ENCODE data around the gene PPP1R12B.
"Not testable (repeated sequence)": the region's sequence is repeated elsewhere in the genome, so short reads cannot be mapped to it uniquely, and the experiment has no call there.

The PPP1R12B gene

DNA sequence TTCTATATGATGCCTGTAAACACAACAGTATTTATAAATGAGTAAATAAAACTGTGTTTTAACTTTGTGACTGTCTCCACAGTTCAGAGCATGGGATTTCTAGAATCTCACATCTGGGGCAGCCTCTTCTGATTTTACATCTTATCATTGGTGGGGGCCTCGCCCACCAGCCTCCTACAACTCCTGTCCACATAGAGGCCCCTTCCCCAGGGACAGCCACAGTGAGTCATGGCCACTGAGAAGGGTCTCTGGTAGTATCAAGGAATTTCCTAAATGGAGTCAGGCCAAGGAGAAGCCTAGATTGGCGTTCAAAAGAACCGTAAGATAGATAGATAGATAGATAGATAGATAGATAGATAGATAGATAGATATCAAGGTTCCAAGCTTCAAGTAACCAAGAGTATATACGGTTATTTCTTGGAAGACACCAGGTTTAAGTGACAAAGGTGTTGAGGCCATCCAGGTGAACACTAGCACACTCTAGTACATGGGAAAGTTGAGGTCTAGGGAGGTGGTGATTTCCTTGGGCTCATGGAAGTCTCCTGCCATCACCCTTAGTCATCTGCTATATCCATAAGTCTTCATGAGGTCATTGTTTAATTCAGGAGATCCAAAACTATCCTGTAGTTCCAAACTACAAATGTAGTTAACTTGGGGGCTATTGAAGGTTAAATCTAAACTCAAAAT is 240.1 kb downstream of the PPP1R12B start:
- no peak for DNase-seq

DNA sequence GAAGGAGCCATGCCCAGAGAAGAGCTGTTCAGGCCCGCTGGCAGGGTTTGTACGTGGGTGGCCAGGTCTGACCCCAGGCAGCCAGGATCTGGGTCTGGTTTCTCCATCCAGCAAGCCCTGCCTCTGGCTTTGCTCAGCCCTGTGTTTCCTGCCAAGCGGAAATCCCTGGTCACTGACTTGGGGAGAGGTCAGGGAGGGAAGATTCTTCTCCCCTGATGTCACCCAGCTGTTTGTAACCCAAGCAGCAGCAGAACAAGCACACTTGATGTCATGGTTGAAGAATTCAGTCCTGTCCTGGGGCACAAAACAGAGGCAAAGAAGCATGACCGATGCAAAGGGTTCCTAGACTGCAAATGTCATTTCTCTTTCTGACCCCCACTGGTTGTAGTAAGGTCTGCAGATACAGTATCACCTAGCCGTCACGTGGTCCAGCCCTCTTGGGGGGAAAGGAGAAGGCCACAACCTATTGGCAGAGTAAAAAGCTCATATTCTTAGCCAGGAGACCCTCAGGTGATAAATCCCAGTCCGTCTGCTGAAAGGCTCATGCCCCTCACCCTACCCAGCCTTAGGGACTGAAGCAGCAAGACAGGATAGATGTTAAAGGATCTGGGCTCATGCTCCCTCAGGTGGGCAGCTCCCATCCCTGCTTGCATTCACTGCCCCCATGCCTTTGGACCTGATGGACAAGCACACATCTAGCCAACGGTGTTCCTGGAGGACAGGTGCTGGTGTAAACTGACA is 240.9 kb downstream of the PPP1R12B start:
- no peak for DNase-seq

DNA sequence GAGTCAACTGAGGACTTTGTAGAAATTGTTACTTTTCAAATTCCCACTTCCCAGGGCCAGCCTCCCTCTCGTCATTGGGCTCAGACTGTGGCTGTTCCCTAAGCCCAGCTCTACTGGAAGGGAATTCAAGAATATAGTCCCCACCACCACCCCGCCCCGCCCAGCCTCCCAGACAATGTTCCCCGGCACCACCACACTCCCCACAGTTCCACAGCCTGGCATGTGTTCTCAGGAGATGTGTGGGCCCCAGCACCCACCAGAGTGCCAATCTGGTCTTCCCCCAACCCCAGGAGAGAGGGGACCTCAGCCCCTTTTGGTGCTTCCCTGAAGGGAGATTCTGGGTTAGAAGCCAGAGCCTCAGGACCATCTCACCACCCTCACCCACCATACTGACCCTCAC is 241.6 kb downstream of the PPP1R12B start:
- no peak for DNase-seq

DNA sequence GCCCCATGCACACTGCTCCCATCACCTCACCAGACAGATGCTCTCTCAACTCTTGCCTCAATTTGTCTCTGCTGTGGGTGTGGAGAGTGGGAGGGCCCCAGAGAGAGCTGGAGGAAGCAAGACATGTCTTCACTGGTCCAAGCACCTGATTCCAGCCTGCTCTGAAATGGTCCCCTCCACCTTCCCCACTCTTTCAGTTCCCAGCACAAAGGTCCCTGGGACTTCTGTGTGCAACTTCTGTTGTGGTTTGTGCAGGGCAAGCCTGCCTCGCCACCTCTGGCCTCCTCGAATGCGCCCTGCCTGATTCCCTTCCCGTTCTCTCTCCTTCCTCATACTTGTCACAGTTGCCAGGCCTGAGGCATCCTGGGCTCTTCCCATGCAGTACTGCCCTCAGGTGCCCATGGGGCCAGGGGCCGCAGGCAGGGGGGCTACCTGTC is 242.5 kb downstream of the PPP1R12B start:
- no peak for DNase-seq

DNA sequence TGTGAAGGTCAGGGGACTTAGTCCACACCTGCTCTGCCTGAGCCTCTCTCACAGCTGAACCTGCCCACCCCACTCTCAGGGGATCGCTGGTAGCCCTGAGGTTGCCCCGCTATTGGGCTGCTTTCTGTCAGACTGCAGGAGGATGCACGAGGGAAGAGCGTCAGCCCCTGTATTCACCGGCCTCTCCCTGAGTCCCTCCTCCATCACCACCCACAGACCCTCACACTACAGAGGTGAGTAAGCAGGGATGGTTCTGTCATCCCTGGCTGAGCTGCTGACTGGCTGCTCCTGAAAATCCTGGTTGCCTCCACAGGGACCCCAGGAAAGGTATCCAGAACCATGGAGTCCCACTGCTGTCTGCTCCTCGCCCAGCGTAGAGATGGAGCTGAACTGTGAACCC is 243.0 kb downstream of the PPP1R12B start:
- DNase-seq: no peak

DNA sequence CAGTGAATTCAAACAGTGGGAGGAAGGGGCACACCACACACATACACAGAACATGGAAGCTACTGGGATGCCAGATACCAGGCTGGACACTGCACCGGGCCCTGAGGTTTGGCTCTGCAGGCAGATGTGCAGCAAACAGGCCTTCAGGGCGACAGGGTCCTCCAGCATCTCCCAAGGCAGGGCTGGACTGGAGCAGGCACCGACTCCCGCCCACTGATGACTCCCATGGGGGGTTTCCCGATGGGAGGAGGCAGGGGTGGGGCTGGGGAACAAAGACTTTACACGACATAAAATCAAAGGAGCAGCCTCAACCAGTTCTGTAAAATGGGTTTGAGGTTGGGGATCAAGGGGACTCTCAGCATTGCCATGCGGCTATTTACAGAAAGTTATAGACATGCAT is 243.6 kb downstream of the PPP1R12B start:
- no peak for DNase-seq

DNA sequence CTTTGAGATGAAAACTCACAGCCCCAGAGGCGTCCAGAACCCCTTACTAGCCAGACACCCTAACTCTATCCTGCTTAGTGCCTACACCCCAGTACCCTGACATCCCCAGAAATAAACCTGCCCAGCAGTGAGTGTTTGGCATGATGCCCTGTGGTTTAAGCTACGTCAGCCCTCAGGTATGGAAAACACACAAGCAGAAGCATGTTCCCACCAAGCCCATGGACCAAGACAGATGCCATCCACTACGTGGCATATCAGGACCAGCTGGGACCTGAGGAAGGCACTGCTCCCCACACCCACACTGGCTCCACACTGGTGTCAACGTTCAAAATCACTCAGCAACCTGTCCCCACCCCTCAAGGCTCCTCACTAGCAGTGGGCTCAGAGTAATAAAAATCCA is 245.3 kb downstream of the PPP1R12B start:
- no peak for DNase-seq

DNA sequence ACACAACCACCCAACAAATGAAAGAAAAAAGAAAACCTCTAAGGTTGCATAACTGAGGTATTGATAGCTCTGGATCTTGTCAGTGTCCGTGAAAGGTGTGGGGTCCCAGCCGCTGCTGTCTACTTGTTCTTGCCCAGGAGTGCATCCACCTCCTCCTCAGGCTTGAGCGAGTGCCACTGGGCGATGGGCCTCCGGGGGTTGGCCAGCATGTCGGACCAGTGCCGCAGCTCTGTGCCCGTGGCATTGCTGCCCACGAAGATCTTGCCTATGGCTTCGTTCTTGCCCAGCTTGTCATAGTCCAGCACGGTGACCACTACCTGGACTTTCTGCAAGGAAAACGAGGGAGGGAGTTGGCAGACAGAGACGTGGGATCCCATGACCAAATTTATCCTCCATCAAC is 248.1 kb downstream of the PPP1R12B start:
- no peak for DNase-seq

DNA sequence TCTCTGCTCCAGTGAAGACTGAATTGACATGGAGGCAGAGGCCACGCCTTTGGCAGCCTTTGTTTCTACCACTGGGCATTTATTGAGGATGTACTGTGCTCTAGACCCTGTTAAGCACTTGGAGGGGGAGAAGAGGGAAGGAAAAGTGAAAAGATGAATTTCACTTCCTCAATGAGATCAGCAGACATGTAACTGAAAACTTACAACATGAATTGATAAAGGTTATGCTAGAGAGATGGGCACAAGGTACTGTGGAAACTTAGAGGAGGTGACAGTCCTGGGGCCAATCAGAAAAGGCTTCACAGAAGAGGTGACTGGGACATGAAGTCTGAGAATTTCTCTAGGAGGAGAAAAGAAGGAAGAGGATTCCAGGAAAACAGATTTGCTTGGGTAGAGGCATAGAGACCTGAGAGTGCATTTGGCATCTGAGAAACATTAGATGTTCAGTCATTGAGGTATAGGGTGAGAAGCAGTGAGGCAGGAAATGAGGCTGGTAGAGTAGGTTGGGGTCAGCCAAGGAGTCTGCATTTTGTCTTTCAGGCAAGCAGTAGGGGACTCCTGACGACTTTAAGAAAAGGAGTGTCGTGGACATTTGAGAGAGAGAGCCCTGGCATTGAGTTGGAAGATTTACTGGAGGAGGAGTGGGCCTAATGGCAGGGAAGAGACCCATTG is 248.7 kb downstream of the PPP1R12B start:
- no peak for DNase-seq

DNA sequence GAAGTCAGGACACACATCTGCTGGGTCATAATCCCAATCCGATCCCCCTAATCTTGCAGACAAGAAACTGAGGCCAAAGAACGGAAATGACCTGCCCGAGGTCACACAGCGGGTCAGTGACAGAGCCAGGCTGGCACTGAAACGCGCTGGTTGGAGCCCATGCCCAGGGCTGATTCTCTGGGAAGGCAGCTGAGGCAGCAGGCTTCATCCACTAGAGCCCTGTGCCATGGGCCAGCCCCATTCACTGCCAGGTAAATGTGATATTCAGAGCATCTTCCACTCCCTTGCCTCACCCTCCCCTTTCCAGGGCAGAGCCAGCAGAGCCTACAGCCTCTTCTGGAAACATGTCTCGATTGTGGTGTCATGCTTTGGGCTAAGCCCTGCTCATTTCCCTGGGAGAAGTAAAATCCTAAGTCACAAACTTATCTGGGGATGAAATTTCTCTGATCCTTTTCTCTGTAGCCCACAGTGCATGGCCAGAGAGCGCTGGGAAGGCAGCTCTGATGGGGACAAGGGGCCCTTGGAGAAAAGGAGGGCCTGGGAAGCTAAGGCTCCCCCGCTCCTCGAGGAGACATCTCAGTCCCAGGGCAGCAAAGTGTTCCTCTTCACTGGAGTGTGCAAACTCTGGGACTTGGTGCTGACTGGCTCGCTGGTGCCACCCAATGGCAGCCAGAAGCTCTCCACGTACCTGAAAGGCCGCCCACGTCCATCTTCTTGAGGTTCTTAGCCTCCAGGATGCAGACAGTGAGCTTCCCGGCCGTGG is 251.4 kb downstream of the PPP1R12B start:
- peak; percentile 26 to 28 for DNase-seq

DNA sequence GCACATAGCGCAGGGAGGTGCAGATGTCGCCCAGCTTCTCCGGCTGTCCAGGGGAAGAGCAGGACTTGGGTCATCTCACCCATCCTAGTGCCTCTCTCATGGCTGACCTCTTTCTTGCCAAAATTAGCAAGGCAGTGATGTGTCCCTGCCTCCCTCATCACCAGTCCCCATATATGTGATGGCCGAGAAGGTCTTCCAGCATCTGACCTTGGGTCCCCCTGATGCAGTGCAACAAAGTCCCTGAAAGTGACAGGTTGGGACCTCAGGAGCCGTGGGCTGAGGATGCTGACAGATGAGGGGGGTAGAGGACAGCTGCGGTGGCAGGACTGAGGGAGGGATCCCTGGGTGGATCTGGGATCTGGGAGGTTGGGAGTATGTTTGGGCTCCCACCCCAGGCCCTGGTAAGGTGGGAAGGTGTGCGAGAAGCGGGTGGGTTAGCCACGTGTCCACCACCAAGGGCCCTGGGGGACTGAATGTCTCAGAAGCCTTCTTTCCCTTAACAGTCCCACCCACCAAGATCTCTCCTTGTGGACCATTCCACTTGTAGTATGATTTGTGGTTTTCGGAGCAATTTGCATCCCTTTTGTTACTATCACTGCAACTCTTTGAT is 252.0 kb downstream of the PPP1R12B start:
- DNase-seq: no peak

DNA sequence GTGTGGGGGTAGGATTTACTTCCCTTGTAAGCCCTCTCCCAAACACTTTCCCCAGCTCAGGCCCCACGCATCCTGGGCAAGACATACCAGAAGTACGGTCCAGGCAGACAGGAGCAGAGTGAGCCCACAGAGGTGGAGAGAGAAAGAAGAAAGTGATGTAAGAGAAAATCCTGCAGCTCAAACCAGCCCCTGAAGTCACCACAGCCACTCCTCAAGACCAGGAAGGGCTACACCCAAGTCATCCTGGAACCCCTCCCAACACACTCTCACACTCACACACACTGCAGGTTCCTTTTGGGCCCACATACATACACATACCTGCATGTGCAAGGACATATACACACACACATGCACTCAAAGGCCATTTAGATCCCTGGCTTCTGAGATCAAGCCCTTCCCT is 254.9 kb downstream of the PPP1R12B start:
- DNase-seq: no peak

DNA sequence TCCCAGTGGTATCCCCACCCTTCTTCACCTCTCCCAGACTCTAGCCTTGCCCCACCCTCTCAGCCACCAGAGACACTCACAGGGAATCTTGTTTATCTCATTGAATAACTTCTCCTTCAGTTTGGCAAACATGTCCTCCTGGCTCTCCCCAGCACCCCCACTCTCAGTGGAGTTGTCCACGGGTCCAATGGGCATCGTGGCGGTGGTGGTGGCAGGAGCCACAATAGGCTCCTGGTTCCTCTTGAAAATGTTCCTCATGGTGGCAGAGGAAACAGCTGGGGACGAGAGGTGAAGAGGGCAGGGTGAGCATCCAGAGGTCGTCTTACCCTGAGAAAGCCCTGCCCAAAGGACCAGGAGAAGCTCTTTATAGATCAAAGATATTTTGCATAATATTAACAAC is 257.0 kb downstream of the PPP1R12B start:
- DNase-seq: no peak

DNA sequence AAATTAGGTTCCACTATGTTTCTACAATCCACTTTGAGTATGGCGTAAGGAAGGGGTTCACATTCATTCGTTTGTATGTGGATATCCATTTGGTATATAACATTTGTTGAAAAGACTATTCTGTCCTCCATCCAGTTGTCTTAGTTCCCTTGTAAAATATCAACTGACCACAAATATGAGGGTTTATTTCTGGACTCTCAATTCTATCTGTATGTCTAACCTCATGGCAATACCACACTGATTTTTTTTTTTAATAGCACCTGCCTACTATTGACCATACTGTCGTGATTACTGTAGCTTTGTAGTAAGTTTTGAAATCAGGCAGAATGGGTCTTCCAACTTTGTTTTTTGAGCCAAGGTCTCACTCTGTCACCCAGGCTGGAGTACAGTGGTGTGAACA is 263.5 kb downstream of the PPP1R12B start:
- DNase-seq: not testable (repeated sequence)

DNA sequence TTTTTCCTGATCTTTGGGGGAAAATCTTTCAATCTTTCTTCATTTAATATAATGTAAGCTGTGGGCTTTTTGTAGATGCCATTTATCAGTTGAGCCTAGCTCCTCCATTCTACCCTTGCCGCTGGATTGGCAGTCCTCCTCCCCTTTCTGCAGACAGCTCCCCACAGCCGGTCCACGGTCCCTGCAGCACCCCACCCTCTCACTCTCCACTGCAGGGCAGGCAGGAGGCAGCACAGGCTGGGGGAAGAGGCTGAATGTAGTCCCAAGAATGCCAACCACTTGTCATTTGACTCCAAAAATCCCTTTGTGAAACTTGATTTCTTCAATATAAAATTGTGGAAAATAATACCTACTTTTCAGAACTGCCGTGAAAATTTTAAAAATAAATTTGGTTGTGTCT is 265.1 kb downstream of the PPP1R12B start:
- DNase-seq: no peak

DNA sequence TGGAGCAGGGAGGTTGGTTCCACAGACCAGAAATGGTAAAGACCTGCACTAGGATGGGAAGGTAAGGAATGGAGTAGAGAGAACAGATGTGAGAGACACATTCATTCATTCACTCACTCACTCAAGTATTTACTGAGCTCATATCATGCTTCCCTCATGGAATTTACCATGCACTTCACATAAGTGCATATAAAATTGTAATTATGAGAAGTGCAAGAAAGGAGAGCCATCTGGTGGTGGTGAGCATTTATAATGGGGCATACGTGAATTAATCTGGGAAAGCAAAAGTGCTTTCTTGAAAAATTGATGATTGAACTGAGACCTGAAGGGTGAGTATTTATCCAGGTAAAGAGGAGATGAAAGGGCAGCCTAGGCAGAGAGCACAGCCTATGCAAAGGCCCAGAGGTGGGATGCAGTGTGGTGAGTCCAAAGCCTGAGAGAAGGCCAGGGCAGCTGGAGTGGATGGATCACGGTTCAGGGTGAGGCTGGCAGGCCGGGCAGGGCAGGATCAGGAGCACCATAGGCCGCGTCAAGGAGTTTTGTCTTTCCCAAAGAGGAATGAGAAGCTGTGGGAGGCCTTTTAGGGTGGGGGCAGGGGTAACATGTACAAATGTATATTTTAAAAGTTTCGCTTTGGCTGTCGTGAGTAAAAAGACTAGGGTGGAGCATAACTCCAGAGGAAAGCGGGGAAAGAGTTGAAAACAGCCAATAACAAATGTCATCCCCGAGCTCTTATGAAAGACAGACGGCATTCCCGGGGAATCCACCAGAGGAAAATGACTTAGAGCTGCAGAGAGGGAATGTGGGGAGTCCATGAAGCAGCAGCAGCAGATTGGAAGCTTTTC is 266.1 kb downstream of the PPP1R12B start:
- not testable (repeated sequence) for DNase-seq

DNA sequence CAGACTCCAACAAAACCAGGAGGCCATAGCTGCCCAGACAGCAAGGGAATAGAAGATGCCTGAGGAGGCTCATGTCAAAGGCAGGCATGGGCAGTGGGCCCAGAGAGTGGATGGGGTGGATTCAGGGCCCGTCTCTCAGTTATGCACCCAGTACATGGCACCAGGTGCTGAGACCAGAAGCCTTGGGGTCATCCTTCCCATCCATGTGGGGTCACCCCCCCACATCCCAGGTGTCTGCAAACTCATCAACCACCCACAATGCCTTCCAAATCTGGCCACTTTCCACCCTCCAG is 266.7 kb downstream of the PPP1R12B start:
- not testable (repeated sequence) for DNase-seq

DNA sequence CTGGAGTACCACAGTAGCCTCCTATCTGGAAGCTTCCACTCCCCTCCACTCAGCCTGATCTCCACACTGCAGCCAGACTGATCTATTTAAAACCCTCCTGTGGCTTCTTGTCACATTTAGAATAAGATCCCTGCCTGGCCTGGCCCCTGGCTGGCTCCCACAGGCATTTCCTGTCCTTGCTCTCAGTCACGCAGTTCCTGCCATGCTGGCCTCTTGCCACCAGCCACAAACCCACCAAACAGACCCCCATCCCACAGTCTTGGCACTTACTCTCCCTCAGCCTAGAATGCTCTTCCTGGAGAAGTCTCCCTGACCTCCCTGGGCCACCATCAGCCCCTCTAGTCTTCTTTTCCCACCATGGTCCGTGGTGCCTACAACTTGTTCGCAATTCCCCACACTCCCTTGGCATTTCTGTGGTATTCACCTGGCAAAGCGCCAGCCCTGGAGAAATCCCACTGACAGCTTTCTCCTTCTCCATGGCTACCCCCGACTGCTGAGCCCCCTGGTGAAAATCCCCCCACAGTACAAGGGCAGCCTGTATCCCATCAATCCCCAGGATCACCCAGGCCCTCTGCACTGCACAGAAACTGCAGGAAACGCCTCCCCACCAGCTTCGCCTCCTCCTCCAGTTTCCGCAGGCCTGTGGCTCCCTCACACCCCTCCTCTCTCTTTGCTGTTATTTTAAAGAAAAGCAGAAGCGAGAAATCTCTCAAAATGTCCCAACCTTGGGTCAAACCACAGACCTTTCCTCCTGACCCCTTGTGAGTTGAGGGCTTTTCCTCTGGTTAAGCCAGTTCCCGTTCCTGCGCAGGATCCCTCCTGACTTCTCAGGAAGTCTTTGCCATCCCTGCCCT is 267.2 kb downstream of the PPP1R12B start:
- no peak for DNase-seq

DNA sequence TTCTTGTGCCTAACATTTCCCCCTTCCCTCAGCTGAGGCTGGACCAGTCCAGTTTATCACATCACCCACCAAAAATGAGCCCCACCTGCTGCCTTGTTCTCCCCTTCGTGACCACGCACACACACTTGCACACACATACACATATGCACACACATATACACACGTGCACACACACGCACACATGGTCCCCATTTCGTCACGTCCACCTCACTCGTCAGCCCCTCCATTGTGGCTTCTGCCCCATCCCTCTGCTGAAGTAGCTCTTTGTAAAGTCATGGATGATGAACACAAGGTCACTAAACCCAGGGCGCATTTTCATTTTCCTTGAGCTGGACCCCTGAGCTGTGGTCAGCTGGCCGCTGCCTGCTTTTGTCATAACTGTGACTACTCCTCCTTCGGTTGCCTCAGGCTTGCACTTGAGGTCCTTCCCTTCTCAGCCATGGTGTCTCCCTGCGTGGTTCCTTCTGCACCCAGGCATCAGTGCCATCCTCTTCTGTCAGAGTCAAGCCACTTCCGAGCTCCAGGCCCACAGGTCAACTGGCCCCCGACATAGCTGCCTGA is 267.9 kb downstream of the PPP1R12B start:
- DNase-seq: no peak

DNA sequence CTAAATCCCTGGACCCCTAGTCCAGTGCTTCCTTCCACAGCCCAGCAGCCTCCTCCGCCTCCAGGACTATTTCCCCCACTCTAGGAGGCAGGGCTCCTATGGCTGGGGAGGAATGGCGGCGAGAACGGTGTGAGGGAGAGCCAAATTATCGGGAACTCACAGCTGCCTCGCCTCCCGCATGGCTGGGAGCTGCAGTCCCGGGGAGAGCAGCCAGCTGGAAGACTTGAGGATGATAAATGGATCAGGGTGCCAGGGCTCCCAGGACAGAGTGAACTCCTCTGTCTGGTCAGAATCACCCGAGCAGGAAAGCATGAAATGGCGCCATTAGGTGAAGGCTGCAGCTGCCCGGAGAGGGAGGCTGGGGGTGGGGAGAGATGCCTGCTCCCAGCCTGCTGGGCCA is 270.5 kb downstream of the PPP1R12B start:
- DNase-seq: not testable (repeated sequence)

DNA sequence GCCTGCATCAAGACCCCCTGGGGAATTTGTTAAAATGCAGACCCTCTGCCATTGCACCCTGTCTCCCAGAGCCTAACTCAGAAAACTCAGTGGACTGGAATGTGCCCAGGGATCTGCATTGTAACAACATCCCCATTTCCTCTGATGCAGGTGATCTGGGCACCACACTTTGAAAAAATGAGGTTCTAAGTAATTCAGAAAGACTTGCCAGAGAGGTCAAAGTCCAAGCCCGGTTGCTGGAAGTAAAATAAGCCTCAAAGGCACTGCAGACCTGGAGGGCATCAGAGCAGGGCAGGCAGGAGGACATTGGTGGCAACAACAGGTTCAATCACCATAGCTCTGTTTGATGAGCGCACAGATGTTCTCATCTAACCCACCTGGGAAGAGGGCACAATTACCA is 271.0 kb downstream of the PPP1R12B start:
- DNase-seq: no peak

All from NCI-H1930 (cell line).